Stomach smooth muscle (tissue), 2 donors: ENCODE results near the gene NOP16.

Source experiments
- H3K27ac ChIP-seq: one replicate; pipeline ENCODE4 v1.7.0; 2013; ENCODE audit warnings: mild to moderate bottlenecking, low read length, inconsistent platforms
- H3K27me3 ChIP-seq, 2 donors: one replicate each; pipeline ENCODE4 v1.7.0; 2013; ENCODE audit warnings: low read length in 2 of 2; ENCODE audit not compliant: insufficient read depth in 2 of 2, control insufficient read depth in 1 of 2
- H3K36me3 ChIP-seq, 2 donors: one replicate each; pipeline ENCODE4 v1.7.0; 2013; ENCODE audit warnings: low read length in 2 of 2; ENCODE audit not compliant: control insufficient read depth in 2 of 2, insufficient read depth in 2 of 2
- H3K4me1 ChIP-seq: one replicate; pipeline ENCODE4 v1.7.0; 2013; ENCODE audit warnings: low read length; ENCODE audit not compliant: control insufficient read depth, insufficient read depth
- H3K4me3 ChIP-seq, 2 donors: one replicate each; pipeline ENCODE4 v1.7.0; 2013; ENCODE audit warnings: low read length in 2 of 2
- H3K9ac ChIP-seq, 2 donors: one replicate each; pipeline ENCODE4 v1.7.0; 2013; ENCODE audit warnings: low read length in 2 of 2, mild to moderate bottlenecking in 1 of 2
- H3K9me3 ChIP-seq, 2 donors: one replicate each; pipeline ENCODE4 v1.7.0; 2013; ENCODE audit warnings: low read length in 2 of 2; ENCODE audit not compliant: control insufficient read depth in 2 of 2
- donor health status: healthy.
- donor health status: Pancreatic carcinoma.

Gene NOP16

GRCh38 chr5:176394881-176395675 is 6.7 kb upstream of the NOP16 start:
- H3K27ac ChIP-seq = no peak overlapping the region
- no peaks in the 10 kb centered on the region for H3K9me3 ChIP-seq

GRCh38 chr5:176394096-176394495 is 5.7 kb upstream of the NOP16 start:
- H3K9ac ChIP-seq = no peak overlapping the region
- peaks cover 37 to 45% of the 10 kb centered on the region in 2 donors for H3K36me3 ChIP-seq
- H3K27me3 ChIP-seq = no peaks in the 10 kb centered on the region
- no peaks in the 10 kb centered on the region for H3K9me3 ChIP-seq
- H3K4me3 ChIP-seq = no peak overlapping the region
- H3K4me1 ChIP-seq = peaks cover 6% of the 10 kb centered on the region
- H3K27ac ChIP-seq = no peak overlapping the region

More at GRCh38 chr5:176394881-176395675, 6.7 kb upstream of the NOP16 start:
- H3K4me1 ChIP-seq = no peaks in the 10 kb centered on the region
- no peak overlapping the region for H3K9ac ChIP-seq
- no peak overlapping the region for H3K4me3 ChIP-seq
- peaks cover 37 to 45% of the 10 kb centered on the region in 2 donors for H3K36me3 ChIP-seq
- no peaks in the 10 kb centered on the region for H3K27me3 ChIP-seq

- no peaks in the 10 kb centered on the region for H3K27me3 ChIP-seq
- no peak overlapping the region for H3K27ac ChIP-seq
- H3K4me1 ChIP-seq = peaks cover 15% of the 10 kb centered on the region
- no peaks in the 10 kb centered on the region for H3K9me3 ChIP-seq
- H3K36me3 ChIP-seq = peaks cover 37 to 45% of the 10 kb centered on the region in 2 donors
- H3K4me3 ChIP-seq = no peak overlapping the region
- H3K9ac ChIP-seq = no peak overlapping the region
Measured at GRCh38 chr5:176392526-176392925, 4.1 kb upstream of the NOP16 start.

- no peak overlapping the region for H3K9ac ChIP-seq
- H3K4me1 ChIP-seq = peaks cover 18% of the 10 kb centered on the region
- H3K4me3 ChIP-seq = no peak overlapping the region
- H3K9me3 ChIP-seq = no peaks in the 10 kb centered on the region
- no peak overlapping the region for H3K27ac ChIP-seq
- H3K27me3 ChIP-seq = no peaks in the 10 kb centered on the region
- peaks cover 36 to 44% of the 10 kb centered on the region in 2 donors for H3K36me3 ChIP-seq
Measured at GRCh38 chr5:176391999-176392398, 3.6 kb upstream of the NOP16 start.

- no peak overlapping the region for H3K27ac ChIP-seq
- H3K4me3 ChIP-seq = no peak overlapping the region
- peaks cover 36 to 40% of the 10 kb centered on the region in 2 donors for H3K36me3 ChIP-seq
- H3K4me1 ChIP-seq = peaks cover 18% of the 10 kb centered on the region
- no peaks in the 10 kb centered on the region for H3K27me3 ChIP-seq
- no peak overlapping the region for H3K9ac ChIP-seq
- H3K9me3 ChIP-seq = no peaks in the 10 kb centered on the region
Measured at GRCh38 chr5:176391479-176391878, 3.1 kb upstream of the NOP16 start.

GRCh38 chr5:176389135-176390123 is 1.0 kb upstream of the NOP16 start:
- no peaks in the 10 kb centered on the region for H3K27me3 ChIP-seq
- peaks cover 18% of the 10 kb centered on the region for H3K4me1 ChIP-seq
- H3K4me3 ChIP-seq = peak overlapping the region; percentile 98 to 99
- H3K9me3 ChIP-seq = no peaks in the 10 kb centered on the region
- H3K36me3 ChIP-seq = peaks cover 38 to 42% of the 10 kb centered on the region in 2 donors
- peak overlapping the region; percentile 99 for H3K27ac ChIP-seq
- peak overlapping the region; percentile 96 to 97 for H3K9ac ChIP-seq

GRCh38 chr5:176388003-176388443 is 375 bp downstream of the NOP16 start:
- peaks cover 40 to 41% of the 10 kb centered on the region in 2 donors for H3K36me3 ChIP-seq
- no peaks in the 10 kb centered on the region for H3K9me3 ChIP-seq
- H3K27ac ChIP-seq = peak overlapping the region; percentile 99
- H3K4me3 ChIP-seq = peak overlapping the region; percentile 98 to 99
- H3K4me1 ChIP-seq = peaks cover 18% of the 10 kb centered on the region
- H3K9ac ChIP-seq = peak overlapping the region; percentile 97 to 98
- H3K27me3 ChIP-seq = no peaks in the 10 kb centered on the region

GRCh38 chr5:176387384-176387925 is 943 bp downstream of the NOP16 start:
- no peaks in the 10 kb centered on the region for H3K27me3 ChIP-seq
- H3K9ac ChIP-seq = peak overlapping the region; percentile 97 to 98
- no peaks in the 10 kb centered on the region for H3K9me3 ChIP-seq
- peaks cover 19% of the 10 kb centered on the region for H3K4me1 ChIP-seq
- H3K27ac ChIP-seq = no peak overlapping the region
- peaks cover 35 to 44% of the 10 kb centered on the region in 2 donors for H3K36me3 ChIP-seq
- H3K4me3 ChIP-seq = peak overlapping the region; percentile 98 to 99

GRCh38 chr5:176386491-176386890 is 1.9 kb downstream of the NOP16 start:
- peaks cover 28% of the 10 kb centered on the region for H3K4me1 ChIP-seq
- peaks cover 27 to 37% of the 10 kb centered on the region in 2 donors for H3K36me3 ChIP-seq
- H3K9me3 ChIP-seq = no peaks in the 10 kb centered on the region
- no peak overlapping the region for H3K9ac ChIP-seq
- no peaks in the 10 kb centered on the region for H3K27me3 ChIP-seq
- no peak overlapping the region for H3K27ac ChIP-seq
- no peak overlapping the region for H3K4me3 ChIP-seq

- Histone ChIP-seq H3K9me3 (no peaks in the 10 kb centered on the region), H3K36me3 (peaks cover 22 to 28% of the 10 kb centered on the region in 2 donors), H3K9ac (no peak overlapping the region), H3K4me1 (peaks cover 34% of the 10 kb centered on the region), H3K27me3 (no peaks in the 10 kb centered on the region), H3K4me3 (no peak overlapping the region), H3K27ac (no peak overlapping the region)
Measured at GRCh38 chr5:176384991-176385390, 3.4 kb downstream of the NOP16 start.
